A204.1 (cell line): Measurements from ENCODE around the gene ENDOU.

Experiments
- FAIRE-seq: peaks from 2 replicates; lab custom pipeline; 2012; peaks lifted over from hg19 to GRCh38; lab: Jason Lieb, UNC

The ENDOU gene

DNA sequence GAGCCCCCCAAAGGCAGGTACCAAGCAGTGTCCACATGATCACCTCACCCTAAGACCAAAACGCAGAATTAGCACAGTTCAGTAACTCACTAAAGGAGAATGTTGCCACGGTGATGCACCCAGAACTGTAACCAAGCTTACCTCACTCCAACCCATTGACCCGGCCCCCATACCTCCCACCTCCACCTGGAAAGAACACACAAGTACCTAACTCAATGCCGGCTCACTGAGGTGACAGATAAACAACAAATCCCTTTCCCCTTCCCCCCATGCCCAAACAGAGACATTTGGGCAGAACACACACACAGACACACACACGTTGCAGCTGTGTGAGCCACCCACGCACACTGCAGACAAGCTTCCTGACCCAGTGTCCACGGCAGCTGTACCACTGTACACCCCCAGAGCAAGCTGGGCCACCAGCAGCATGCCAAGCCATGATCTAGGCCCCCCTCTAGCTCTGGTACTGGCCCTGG, 32.1 kb upstream of the ENDOU start:
- FAIRE-seq: no peak

DNA sequence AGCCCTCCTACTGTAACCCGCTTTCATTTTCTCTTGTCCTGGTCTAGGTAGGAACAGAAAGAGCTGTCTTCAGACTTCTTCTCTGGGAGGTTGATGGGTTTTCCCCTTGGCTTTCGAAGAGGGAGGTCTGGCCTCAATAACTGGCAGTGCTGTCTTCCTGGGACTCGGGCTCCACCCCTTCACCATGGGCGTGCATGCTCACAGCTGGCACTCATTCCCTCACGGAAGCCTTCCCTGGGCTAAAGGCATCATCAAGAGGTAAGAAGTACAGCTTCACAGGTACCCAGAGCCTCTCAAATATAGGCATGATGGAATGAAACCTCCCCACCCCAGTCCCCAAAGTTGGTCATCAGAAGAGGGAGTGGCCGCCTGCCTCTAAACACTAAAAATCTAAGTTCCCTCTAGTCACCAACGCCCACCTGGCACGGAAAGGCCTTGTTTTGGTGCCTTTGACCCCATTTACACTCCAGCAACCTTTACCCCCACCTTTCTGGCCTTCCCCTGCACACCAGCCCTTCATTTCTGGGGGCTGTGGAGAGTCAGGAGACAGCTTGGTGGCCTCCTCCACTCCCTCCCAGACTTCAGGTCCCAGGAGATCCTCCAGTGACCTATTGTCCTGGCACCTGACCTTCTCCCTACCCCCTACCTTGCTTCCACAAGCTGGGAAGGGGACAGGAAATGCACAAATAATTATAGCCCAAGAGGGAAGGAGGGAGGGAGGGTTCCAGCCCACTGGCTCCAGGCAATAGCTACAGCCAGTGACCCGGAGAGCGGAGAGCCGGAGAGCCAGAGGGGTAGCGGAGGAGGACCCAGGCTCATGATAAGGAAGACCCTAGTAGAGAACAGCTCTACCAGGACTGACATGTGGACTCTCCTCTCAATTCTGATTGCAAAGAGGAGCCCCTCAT, 30.6 kb upstream of the ENDOU start:
- no peak for FAIRE-seq

DNA sequence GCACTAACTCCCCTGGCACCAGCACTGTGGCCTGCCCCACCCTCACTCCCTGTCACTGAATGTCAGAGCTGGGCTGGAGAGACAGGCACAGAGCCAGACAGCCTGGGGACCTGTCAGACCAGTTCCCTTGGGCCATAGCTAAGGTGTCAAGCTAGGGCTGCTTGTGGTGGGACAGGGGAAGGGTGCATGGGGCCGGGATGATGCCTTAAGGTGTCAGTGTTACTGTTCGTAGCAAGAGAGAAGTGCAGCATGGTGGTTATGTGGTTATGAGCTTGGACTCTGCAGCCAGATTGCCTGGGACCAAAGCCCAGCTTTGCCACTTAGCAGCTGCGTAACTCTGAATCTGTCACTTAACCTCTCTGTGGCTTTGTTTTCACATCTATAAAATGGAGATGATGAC, 29.6 kb upstream of the ENDOU start:
- no peak for FAIRE-seq

DNA sequence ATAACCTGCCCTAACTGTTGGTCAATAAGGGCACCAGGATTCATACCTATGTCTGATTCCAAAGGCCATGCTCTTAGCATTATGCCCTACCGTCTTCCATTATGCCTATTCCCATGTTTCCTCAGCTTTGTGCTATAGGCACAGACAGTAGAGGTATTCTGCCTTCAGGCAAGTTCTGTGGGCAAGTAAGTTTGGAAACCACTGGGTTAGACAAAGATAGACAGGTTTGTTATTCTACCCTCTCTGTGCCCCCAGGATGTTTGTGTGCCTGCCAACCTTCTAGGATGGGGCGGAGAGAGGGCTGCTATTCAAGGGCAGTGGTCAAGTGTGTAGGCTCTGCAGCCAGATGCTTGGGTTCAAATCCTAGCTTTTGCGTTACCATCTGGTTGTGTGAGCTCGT, 28.8 kb upstream of the ENDOU start:
- FAIRE-seq: no peak

DNA sequence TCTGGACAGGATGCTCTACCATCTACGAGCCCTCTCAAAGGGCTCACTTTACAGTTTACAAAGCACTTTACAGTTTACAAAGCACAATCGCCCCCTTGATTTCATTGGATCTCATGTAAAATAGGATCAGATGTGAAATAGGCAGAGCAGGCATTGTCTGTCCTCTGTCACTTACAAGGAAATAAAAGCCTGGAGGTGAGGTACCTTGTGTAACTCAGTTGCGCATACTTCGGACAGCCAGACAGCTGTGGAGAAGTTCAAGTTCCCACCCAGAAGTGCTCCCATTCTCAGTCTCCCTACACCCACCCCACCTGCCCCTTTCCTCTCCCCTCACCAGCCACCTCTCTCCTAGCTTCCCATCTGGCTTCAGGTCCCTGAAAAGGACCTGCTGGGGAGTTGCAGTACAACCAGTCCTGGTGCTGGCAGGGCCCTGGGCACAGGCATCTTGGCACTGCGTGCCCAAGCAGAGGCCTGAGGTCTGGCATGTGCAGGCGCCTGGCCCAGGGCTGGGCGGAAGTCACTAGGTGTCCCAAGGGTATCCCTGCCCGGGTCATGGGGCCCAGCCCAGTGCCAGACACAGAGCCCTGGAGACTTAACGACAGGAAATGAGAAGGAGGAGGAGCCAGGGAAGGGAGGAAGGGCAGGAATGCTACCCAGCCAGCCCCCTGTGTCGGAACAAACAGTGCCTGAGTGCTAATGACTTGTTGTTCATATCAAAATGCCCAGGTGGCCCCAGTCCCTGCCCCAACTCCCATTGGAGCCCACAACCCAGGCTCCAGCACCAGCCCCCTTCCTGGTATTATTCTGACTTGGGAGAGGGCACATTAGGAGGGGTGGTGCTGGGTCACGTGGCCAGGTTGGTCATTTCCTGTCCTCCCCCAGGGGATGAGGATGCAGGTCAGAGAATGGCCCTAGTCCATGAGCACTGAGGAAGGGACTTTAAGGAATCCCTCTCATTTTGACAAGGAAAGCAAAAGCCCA, 28.0 kb upstream of the ENDOU start:
- no peak for FAIRE-seq

DNA sequence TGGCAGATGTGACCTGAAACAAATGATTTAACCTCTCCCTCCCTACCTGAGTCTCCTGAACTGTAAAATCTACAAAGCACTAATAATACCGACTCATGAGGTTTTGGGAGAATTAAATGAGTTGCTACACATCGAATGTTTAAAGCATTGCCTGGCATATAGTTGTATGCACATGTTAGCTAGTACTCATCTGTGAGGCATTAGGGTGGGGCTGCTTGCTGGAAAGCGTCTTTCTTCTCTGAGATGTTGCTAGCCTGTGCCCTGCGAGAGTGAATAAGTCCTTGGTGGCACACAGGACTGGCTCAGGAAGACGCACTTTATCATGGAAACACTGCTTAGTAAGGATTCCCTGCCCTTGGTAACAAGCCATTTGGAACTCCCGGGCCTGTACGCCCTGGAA, 27.3 kb upstream of the ENDOU start:
- no peak for FAIRE-seq

DNA sequence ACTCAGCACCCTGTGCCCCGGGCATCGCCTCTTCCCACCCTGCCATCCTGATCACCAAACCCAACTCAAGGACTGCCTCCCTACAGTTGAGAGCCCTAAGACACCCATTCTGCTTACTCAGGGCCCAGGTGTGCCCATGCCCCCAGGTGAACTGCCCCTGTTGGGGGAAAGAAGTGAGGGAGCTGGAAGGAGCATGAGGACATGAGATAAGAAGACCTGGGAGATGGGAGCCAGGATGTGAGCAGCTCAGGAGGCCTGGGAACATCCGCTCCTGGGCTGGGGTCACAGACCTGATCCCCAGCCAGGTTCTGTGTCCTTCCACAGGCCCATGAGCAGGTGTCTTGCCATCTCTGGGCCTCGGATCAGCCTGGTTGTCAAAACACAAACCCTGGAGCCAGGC, 26.8 kb upstream of the ENDOU start:
- no peak for FAIRE-seq

DNA sequence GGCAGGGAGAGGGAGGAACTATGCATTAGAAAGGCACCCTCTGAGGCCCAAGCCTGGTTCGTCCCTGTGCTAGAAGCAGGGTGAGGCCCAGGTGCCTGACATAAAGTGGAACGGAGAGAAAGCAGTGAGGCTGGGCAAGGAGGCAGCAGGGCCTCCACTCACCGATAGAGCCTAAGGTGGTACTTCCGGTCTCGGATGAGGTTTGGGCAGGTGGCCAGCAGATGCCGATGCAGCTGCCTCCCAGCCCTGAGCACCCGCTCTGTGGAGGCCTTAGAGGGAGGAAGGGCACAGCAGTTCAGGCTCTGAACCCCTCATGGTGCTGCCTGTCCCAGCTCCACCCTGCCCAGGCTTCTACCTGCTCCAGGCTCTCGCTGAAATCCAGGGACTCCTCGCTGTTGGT, 26.3 kb upstream of the ENDOU start:
- no peak for FAIRE-seq

DNA sequence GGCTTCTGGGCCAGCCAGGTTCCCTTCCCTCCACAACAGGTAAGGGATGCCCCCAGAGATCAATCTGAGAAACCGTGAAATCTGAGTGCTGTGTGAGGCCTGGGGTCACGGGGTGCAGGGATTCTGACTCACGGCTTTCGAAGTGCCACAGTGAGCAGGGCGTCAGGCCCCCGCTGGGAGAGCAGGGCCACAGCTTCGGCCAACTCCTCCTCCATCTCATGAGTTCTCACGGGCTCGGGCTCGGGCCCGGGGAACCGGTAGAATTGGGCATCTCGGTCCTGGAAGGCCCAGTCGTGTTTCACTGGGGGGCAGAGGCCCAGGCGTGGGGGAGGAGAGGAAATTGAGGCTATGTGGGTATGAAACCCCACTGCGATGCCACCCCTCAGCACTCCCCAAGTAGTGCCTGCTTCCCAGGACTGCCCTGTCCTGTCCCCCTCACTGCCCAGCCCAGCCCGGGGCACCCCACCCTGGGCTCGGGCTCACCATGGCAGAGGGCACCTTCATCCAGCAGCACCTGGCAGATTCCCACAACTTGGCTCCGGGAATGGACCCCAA, 25.7 kb upstream of the ENDOU start:
- FAIRE-seq: no peak

DNA sequence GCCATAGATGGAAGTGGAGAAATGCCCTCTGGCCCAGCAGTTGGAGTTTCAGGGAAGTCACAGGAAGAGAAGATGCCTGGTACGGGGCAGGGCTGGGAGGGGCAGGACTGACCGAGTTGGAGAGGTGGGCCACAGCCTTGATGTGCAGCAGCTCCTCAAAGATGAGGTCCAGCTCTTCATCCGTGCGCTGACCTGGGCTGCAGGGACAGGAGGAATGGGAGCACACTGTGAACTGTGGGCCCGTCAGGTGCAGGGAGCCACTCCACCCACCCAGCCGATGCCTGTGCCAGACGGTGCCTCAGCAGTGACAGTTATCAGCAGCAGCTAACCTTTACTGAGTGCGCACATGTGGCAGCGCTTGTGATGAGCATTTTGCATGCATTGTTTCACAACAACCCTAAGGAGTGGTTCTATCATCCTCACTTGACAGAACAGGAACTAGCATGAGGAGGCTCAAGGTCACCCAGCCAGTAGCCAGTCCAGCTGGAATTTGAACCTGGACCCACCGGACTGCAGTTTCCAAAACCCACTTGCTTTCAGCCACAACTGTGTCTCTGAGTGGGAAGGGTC, 25.0 kb upstream of the ENDOU start:
- FAIRE-seq: no peak

DNA sequence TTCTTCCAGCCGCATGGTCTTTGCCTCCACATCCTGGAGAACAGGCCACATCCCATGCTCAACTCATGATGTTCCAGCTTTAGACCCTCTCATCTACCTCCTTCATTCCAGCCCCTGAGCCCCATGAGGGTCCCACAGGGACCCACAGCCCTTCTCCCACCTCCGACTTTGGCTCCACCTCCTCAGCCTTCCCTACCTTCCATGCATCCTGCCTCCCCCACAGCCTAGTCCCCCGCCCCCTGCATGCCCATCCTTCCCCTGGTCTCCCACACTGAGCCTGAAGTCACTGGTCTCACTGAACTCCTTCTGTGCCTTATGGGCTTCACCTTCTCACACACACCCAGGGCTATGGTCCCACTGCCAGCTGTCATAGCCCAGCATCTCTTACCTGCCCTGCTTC, 23.6 kb upstream of the ENDOU start:
- no peak for FAIRE-seq

DNA sequence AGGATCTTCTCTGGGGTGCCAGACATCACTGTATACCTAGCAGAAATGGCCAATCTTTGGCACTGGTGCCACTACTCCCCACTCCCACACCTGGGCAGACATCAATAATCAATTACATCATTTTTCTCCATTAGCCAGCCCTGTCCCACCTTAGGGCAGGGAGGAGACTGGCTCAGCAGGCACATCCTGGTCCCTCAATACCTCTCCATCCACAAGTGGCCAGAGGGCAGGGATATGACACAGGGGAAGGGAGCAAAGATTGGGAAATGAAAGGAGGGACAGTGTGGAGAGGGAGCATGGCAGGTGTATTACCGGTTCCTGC, 23.2 kb upstream of the ENDOU start:
- FAIRE-seq: no peak

DNA sequence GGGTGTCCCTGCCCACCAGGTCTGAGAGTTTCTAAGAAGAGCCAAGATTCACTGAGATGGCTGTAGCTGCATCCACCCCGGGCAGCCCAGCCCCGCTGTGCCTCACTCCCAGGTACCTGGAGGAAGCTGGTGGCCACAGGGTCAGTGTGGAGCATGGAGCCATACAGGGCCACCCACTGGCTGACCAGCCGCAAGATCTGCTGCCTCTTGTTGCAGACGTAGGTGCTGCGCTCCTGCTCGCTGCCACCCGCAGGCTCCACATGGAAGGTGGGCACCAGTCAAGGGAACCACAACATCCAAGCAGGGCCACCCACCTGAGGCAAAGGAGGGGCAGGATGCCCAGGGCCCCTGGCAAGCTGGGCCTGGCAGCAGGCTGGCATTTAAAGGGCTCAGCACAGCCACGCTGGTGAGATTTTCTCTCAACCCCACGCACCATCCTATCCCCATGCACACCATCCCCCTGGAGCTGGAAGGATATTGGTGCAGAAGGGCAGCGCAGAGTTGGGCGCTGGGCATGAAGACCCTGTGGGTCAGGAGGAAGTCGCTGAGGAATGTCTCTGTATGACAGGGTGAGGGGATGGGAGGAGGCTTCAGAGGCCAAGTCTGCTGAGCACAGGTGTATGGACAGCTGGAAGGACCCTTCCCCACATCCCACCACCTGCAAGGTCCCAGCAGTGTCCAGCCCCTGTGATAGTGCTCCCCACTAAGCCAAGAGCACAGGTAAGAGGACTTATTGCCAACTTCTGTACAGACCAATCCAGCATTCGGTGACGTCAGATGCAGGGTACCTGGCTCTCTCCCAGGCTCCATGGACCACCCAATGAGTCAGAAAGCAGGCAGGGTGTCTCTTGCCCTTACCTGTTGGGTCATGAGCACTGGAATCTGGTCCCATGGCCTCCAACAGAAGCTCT, 22.6 kb upstream of the ENDOU start:
- FAIRE-seq: no peak

DNA sequence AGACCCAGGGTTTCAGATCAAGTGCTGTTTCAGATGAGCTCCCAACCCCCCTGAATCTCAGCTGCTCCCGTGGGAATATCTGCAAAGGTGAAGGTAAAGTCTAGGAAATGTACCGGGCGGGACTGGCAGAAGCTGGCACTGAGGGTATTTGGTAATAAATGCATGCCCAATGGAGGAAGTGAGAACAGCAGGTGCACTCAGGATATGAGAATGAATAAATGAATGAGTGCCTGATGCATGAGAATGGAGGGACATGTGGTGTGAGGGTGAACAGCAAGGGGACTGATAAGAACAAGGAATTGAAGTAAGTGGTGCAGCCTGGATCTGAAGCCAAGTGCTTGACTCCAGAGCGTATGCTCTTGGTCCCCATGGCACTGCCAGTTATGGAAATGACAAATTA, 21.8 kb upstream of the ENDOU start:
- no peak for FAIRE-seq

DNA sequence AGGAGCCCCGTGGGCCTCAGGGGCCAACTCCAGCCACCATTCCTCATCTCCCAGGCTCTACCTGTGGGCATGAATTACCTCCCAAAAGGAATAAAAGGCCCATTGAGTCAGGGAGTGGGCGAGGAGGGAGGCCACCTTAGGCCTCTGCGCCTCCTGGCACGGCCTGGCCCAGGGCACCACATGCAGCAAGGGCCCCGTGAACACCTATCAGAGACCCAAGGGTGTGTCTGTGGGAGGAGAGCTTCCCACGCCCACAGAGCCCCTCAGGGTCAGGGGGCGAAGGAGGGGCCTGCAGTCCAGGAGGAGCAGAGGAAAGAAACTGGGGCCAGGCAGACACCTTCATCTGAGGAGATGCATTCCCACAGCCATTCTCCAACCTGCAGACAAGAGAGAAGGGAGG, 21.2 kb upstream of the ENDOU start:
- FAIRE-seq: no peak

DNA sequence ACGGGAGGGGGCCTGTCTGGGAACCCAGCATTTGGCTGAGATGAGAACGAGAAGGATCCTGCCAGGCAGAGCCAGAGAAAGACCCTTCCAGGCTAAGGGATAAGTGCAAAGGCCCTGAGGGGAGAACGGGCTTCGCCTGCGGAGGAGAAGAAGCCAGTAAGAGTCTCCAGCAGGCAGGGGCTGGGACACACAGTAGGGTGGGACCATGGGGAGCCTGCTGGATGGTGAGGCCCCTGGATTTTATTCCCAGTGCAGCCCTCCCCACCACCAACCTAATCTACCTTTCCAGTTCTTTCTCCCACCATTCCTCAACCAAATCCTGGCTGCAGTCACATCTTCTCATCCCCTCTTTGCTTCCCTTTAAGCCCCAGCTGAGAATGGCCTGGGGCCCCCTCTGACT, 20.8 kb upstream of the ENDOU start:
- no peak for FAIRE-seq

DNA sequence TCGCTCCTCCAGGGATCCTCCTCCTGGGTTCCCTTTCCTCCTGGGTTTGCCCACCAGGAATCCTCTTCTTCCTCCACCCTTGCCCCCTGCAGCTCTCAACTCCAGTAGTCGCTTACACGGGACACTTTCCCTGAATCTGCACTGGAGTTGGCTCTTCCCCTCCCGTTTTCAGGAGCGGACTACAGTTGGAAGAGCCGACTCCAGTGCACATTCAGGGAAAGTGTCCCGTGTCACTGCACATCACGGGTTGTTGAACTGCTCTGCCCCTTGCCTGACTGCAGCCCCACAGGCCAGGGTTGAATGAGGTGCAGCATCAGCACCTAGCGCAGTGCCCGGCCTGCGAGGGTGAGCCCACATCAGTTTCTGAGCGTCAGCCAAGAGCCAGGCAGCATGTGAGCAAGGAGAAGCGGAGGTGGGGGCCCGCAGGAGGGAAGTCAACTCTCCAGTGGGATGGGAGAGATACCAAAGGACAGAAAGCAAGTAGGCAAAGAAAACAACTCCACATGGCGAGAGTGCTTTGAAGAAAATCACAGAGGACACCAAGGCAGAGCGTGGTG, 20.3 kb upstream of the ENDOU start:
- no peak for FAIRE-seq

DNA sequence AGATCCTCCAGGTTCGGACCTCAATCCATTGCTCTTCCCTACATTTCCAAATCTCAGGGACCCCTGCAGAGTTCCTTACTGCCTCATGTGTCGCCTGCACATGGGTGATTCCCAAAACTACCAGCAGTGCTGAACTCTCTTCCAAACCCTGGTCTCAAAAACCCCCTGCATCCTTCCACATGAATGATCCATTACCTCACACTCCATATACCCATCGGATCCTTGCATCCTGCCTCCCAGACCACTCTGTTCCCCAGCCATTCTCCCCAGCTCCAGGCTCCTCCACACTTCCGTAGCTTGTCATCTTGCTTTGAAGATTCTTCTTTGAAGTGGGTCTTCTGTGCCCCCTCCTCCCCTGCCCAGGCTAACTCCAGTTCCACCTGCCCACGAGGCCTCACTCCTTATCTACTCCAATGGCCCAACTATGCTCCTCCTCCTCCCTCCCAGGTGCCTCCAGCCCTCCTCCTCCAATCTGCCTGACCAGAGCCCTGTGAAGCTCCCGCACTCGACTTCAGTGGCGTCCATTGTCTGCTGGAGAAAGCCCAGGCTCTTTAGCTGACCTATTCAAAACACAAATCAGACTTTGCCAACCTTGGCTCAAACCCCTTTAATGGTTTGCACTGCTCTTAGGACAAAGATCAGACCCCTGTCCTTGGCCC, 19.6 kb upstream of the ENDOU start:
- FAIRE-seq: no peak

DNA sequence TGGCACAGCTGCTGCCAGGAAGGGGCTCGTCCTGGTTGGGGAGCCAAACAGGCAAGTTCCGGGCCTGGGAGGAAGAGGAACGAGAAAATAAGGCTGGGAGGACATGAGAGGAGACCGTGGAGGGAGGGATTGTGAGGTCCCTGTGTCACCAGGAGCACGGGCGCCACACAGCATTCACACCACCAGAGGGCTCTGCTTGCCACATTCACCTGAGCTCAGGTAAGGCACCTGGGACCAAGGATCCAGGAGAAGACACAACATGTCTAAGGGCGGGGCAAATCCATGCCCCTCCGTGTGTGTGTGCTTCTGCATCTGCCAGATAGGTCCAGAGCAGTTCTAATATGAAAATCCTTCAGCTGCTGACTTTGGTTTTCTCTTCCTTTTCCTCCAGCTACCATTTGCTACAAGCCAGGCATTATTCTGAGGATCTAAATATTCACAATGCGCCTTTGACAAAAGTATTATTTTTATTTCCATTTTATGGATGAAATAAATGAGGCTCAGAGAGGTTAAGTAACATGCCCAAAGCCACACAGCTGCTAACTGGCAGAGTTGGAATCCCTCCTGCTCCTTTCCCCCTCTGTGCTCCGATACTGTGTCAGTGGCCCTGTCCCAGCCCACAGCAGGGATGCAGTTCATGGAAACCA, 18.8 kb upstream of the ENDOU start:
- FAIRE-seq: no peak

DNA sequence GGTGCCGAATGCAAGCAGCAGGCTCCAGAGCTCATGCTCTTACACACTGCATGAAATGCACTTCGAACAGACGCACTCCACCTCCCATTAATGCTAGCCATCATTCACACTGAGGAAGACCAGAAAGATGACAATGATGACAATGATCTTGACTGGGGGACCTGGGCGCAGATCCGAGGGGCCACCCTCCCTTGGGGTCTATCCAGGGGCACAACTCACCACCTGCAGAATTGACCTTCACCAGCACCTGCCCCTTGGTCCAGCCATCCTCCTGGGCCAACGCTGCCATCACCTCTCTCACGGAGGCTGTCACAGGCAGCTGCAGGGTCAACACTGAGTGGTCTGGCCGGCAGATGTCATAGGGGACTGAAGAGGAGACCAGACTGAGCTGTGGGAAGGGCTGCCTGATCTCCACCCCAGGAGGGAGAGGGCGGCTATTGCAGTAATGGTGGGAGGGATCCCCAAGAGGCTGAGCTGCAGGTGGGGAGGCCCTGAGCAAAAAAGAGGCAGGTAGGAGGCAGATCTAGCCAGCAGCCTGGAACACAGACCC, 18.1 kb upstream of the ENDOU start:
- no peak for FAIRE-seq
